Keratinocyte (primary cell): ENCODE data around the gene LPGAT1. TPM values are rescaled to one million over a fixed set of nuclear protein-coding genes. Genes with fewer than 3 reads are reported as not detected.

Experiments
- DNase-seq: peaks from one replicate; pipeline ENCODE4 v3.0.0-alpha.2; 2011; ENCODE audit warnings: low read depth, missing footprints, low spot score
- FAIRE-seq: peaks from 2 replicates; lab custom pipeline; 2011; peaks lifted over from hg19 to GRCh38; lab: Jason Lieb, UNC
- H2AFZ ChIP-seq: 2 replicates; pipeline ENCODE4 v1.6.0; 2012; ENCODE audit warnings: low read length, control low read depth, inconsistent platforms; ENCODE audit not compliant: control insufficient read depth
- H3K27ac ChIP-seq: 2 replicates; pipeline ENCODE4 v1.5.1; 2011; ENCODE audit warnings: low read length; ENCODE audit not compliant: control insufficient read depth, insufficient read depth
- H3K27me3 ChIP-seq: 3 replicates; pipeline ENCODE4 v1.6.0; 2011; ENCODE audit warnings: low read length; ENCODE audit not compliant: control insufficient read depth, insufficient read depth; ENCODE audit errors: extremely low read depth
- H3K36me3 ChIP-seq, 2 experiments: 2 replicates in 1 of 2; 3 replicates in 1 of 2; pipeline ENCODE4 v1.5.1; 2011; ENCODE audit warnings: low read length in 2 of 2, mild to moderate bottlenecking in 1 of 2; ENCODE audit not compliant: control insufficient read depth in 2 of 2, insufficient read depth in 2 of 2; ENCODE audit errors: extremely low read depth in 1 of 2
- H3K4me1 ChIP-seq: 3 replicates; pipeline ENCODE4 v1.5.1; 2011; ENCODE audit warnings: low read length; ENCODE audit not compliant: control insufficient read depth, insufficient read depth; ENCODE audit errors: extremely low read depth
- H3K4me2 ChIP-seq: 3 replicates; pipeline ENCODE4 v1.6.0; 2011; ENCODE audit warnings: low read depth, low read length; ENCODE audit not compliant: control insufficient read depth, insufficient read depth; ENCODE audit errors: extremely low read depth
- H3K4me3 ChIP-seq, 3 experiments: fragments of 200-600 bp in 1 of 3; sonication (generic) in 1 of 3; 2 replicates in 2 of 3; 3 replicates in 1 of 3; pipeline ENCODE4 v1.5.1; 2011 to 2016; ENCODE audit warnings: low read length in 3 of 3, mild to moderate bottlenecking in 3 of 3, control low read depth in 2 of 3, inconsistent platforms in 1 of 3, low read depth in 1 of 3, mixed read lengths in 1 of 3, mixed run types in 1 of 3, moderate library complexity in 1 of 3; ENCODE audit not compliant: control insufficient read depth in 2 of 3, insufficient read depth in 2 of 3; ENCODE audit errors: extremely low read depth in 1 of 3
- H3K79me2 ChIP-seq: 2 replicates; pipeline ENCODE4 v1.6.0; 2012; ENCODE audit warnings: low read length; ENCODE audit not compliant: control insufficient read depth, insufficient read depth
- H3K9ac ChIP-seq: 3 replicates; pipeline ENCODE4 v1.6.0; 2011; ENCODE audit warnings: low read length; ENCODE audit not compliant: control insufficient read depth, insufficient read depth; ENCODE audit errors: extremely low read depth
- H3K9me1 ChIP-seq: 3 replicates; pipeline ENCODE4 v1.6.0; 2011; ENCODE audit warnings: low read length; ENCODE audit not compliant: control insufficient read depth, insufficient read depth; ENCODE audit errors: extremely low read depth
- H3K9me3 ChIP-seq: 2 replicates; pipeline ENCODE4 v1.5.1; 2012; ENCODE audit warnings: low read depth, low read length; ENCODE audit not compliant: control insufficient read depth
- H4K20me1 ChIP-seq: 3 replicates; pipeline ENCODE4 v1.6.0; 2011; ENCODE audit warnings: low read length; ENCODE audit not compliant: control insufficient read depth, insufficient read depth; ENCODE audit errors: extremely low read depth
- CTCF ChIP-seq, 3 experiments: IDR thresholded peaks in 1 of 3; conservative IDR thresholded peaks in 1 of 3; optimal IDR thresholded peaks in 1 of 3; 2 replicates in 2 of 3; 3 replicates in 1 of 3; pipeline versions ENCODE3 to v1.5.1; 2011; ENCODE audit warnings: low read length in 3 of 3, mild to moderate bottlenecking in 3 of 3, moderate library complexity in 2 of 3, control low read depth in 1 of 3, inconsistent platforms in 1 of 3; ENCODE audit not compliant: insufficient read depth in 2 of 3; ENCODE audit errors: extremely low read depth in 1 of 3
- EZH2 ChIP-seq: IDR thresholded peaks from one replicate; pipeline ENCODE4 v1.6.1; 2012; ENCODE audit warnings: inconsistent platforms, mild to moderate bottlenecking, low read length, moderate library complexity
- dilution Hi-C: fragments of 300-500 bp; cut with MboI; formaldehyde crosslinking; loops from one replicate; pipeline ENCODE4 v1.7.0; 2020; ENCODE audit warnings: low sequenced_read_pairs; ENCODE audit not compliant: extremely low pct_ligation_motif_present
- polyA plus RNA-seq, 5 experiments: library from polyadenylated mRNA; depleted of rRNA in 3 of 5; stranded (reverse) in 3 of 5; stranded (forward) in 1 of 5; unstranded in 1 of 5; fragments of >200 nt; gene quantifications; 1 replicate in 1 of 5; 2 replicates in 3 of 5; 3 replicates in 1 of 5; pipeline versions ENCODE4 v1.2.1 to v1.2.3, GENCODE V29; 2011 to 2012; ENCODE audit warnings: missing spikeins in 2 of 5, low read depth in 1 of 5, low replicate concordance in 1 of 5

The LPGAT1 gene
- polyA plus RNA-seq, 1 donor (not counting 4 experiments of a cell fraction or from before 2014, with no cell fraction given): 14.7 TPM

GRCh38 chr1:211833174-211833820 lies 2.7 kb upstream of the LPGAT1 start:
- H3K9me3 ChIP-seq: no peaks in the 10 kb centered on the region
- no peaks in the 10 kb centered on the region for H4K20me1 ChIP-seq
- no peaks in the 10 kb centered on the region for H3K9me1 ChIP-seq
- H3K79me2 ChIP-seq: peaks cover 2% of the 10 kb centered on the region
- no peaks in the 10 kb centered on the region for H3K36me3 ChIP-seq
- no peak overlapping the region for H3K9ac ChIP-seq
- no peak overlapping the region for H3K4me3 ChIP-seq
- H3K4me2 ChIP-seq: no peak overlapping the region
- H2AFZ ChIP-seq: no peak overlapping the region
- TF ChIP-seq CTCF (optimal IDR thresholded peaks at IDR 0.05 in 1 of 3, IDR thresholded peaks at IDR 0.05 in 1 of 3, conservative IDR thresholded peaks at IDR 0.05 in 1 of 3; ENCODE audit: extremely low read depth in 1 of 3, insufficient read depth in 2 of 3, low read length in 3 of 3) (no peak), EZH2 (no peak)
- dilution Hi-C loops: no loop called here
- no peak overlapping the region for H3K27ac ChIP-seq
- H3K27me3 ChIP-seq: no peaks in the 10 kb centered on the region
- DNase-seq: no peak
- FAIRE-seq: no peak
- H3K4me1 ChIP-seq: peaks cover 9% of the 10 kb centered on the region

GRCh38 chr1:211832661-211833060 lies 2.1 kb upstream of the LPGAT1 start:
- Histone ChIP-seq H3K9me1 (no peaks in the 10 kb centered on the region), H3K4me1 (peaks cover 9% of the 10 kb centered on the region), H3K27me3 (no peaks in the 10 kb centered on the region), H3K4me2 (no peak overlapping the region), H2AFZ (no peak overlapping the region), H3K9ac (no peak overlapping the region), H3K9me3 (no peaks in the 10 kb centered on the region), H4K20me1 (no peaks in the 10 kb centered on the region), H3K4me3 (no peak overlapping the region), H3K36me3 (no peaks in the 10 kb centered on the region), H3K27ac (no peak overlapping the region), H3K79me2 (peaks cover 5% of the 10 kb centered on the region)
- dilution Hi-C loops: no loop called here
- no peak for TF ChIP-seq EZH2
- TF ChIP-seq CTCF (optimal IDR thresholded peaks at IDR 0.05 in 1 of 3, IDR thresholded peaks at IDR 0.05 in 1 of 3, conservative IDR thresholded peaks at IDR 0.05 in 1 of 3; ENCODE audit: extremely low read depth in 1 of 3, insufficient read depth in 2 of 3, low read length in 3 of 3): no peak
- no peak for FAIRE-seq
- DNase-seq: no peak
